Smooth muscle cell (in vitro differentiated cells): ENCODE results near the gene MYO7A. TPM values are rescaled to one million over a fixed set of nuclear protein-coding genes. Genes with fewer than 3 reads are reported as not detected.

Experiments used
- DNase-seq: peaks from one replicate; lab custom pipeline; 2025; ENCODE audit not compliant: unreplicated experiment; lab: John Stamatoyannopoulos, UW
- H2AFZ ChIP-seq: fragments of 200-600 bp; sonication (generic); 2 replicates; pipeline ENCODE4 v1.6.0; 2016; ENCODE audit warnings: antibody characterized with exemption, low read depth, mild to moderate bottlenecking
- H3F3A ChIP-seq: fragments of 200-600 bp; sonication (generic); 2 replicates; pipeline ENCODE4 v1.6.0; 2017; ENCODE audit warnings: antibody characterized with exemption, low read depth
- H3K27ac ChIP-seq: fragments of 200-600 bp; sonication (generic); 2 replicates; pipeline ENCODE4 v1.5.1; 2016; ENCODE audit warnings: low read depth, mild to moderate bottlenecking
- H3K27me3 ChIP-seq: fragments of 200-600 bp; sonication (generic); 2 replicates; pipeline ENCODE4 v1.6.1; 2016; ENCODE audit warnings: low read depth, mild to moderate bottlenecking
- H3K36me3 ChIP-seq: fragments of 200-600 bp; sonication (generic); 2 replicates; pipeline ENCODE4 v1.5.1; 2016; ENCODE audit warnings: low read depth
- H3K4me1 ChIP-seq: fragments of 200-600 bp; sonication (generic); 2 replicates; pipeline ENCODE4 v1.5.1; 2016; ENCODE audit warnings: low read depth
- H3K4me2 ChIP-seq: fragments of 200-600 bp; sonication (generic); 2 replicates; pipeline ENCODE4 v1.6.0; 2016; ENCODE audit warnings: mild to moderate bottlenecking
- H3K4me3 ChIP-seq: fragments of 200-600 bp; sonication (generic); 2 replicates; pipeline ENCODE4 v1.5.1; 2016; ENCODE audit warnings: mild to moderate bottlenecking
- H3K79me2 ChIP-seq: fragments of 200-600 bp; sonication (generic); 2 replicates; pipeline ENCODE4 v1.6.0; 2016; ENCODE audit warnings: low read depth, mild to moderate bottlenecking
- H3K9ac ChIP-seq: fragments of 200-600 bp; sonication (generic); 2 replicates; pipeline ENCODE4 v1.6.0; 2016; ENCODE audit warnings: low read depth
- H3K9me3 ChIP-seq: fragments of 200-600 bp; sonication (generic); replicated peaks from 2 replicates; pipeline ENCODE4 v1.5.1; 2016; ENCODE audit warnings: low read depth
- H4K20me1 ChIP-seq: fragments of 200-600 bp; sonication (generic); 2 replicates; pipeline ENCODE4 v1.6.0; 2016; ENCODE audit warnings: low read depth
- WGBS: methylation state at CpG from one replicate; pipeline ENCODE4 v1.1.7; 2016; ENCODE audit warnings: low lambda C conversion rate; 5-methylcytosine and 5-hydroxymethylcytosine counted together
- polyA plus RNA-seq: library from polyadenylated mRNA; unstranded; fragments of >200 nt; fragmentation: Nextera tagmentation; extraction: Ambion mirVana; gene quantifications from 2 replicates; pipeline ENCODE4 v1.2.1, GENCODE V29; 2016
- total RNA-seq: library from RNA; depleted of rRNA; stranded (reverse); fragments of >200 nt; gene quantifications from 2 replicates; pipeline ENCODE4 v1.2.3, GENCODE V29; 2014
- TF ChIP-seq, protein P1 (sequence below): fragments of 200-600 bp; sonication (generic); IDR thresholded peaks from 2 replicates; pipeline ENCODE4 v1.5.1; 2017; ENCODE audit warnings: borderline replicate concordance, mild to moderate bottlenecking, antibody characterized with exemption; ENCODE audit not compliant: insufficient read depth, poor library complexity, severe bottlenecking

MYO7A gene
- total and polyA plus RNA-seq, 2 experiments from 2014 or later = 0.08 to 0.18 TPM

DNA sequence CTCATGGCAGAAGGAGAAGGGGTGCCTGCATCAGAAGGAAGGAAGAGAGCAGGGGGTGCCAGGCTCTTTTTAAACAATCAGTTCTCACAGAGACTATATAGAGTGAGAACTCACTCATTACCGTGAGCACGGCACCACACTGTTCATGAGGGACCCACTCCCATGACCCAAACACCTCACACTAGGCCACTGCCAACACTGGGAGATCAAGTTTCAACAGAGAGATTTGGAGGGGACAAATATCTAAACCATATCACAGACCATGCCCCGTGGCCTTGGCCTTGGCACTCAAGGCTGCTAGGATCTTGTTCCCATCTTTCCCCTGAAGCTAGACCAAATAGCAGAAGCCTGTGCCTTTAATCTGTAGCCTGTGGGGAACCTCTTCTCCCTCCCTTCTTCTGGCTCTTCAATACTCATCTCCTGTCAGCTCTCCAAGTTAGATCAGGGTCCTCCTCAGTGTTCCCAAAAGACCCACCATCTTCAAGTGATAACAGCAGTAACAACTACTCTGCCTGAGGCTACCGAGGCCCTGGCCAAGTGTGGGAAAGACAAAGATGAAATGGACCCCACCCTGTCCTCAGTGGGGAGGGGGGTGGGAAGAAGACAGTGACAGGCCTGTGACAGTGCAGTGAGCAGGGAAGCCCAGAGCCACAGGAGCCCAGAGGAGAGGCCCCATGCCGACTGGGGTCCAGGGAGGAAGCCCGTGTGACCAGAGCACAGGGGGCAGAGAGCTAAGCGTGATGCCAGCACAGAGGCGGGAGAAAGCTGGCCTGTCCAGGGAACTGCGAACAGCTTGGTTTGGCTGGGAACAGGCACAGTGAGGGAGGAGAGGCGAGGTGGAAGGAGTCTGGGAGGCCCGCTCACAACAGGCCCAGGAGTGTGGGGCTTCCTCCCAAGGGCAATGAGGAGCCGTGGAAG, 72.6 kb downstream of the MYO7A start:
- no peak overlapping the region for H3K4me2 ChIP-seq
- H3F3A ChIP-seq = no peaks in the 10 kb centered on the region
- H3K36me3 ChIP-seq = no peaks in the 10 kb centered on the region
- no peak overlapping the region for H3K9ac ChIP-seq
- TF ChIP-seq, protein P1, sequence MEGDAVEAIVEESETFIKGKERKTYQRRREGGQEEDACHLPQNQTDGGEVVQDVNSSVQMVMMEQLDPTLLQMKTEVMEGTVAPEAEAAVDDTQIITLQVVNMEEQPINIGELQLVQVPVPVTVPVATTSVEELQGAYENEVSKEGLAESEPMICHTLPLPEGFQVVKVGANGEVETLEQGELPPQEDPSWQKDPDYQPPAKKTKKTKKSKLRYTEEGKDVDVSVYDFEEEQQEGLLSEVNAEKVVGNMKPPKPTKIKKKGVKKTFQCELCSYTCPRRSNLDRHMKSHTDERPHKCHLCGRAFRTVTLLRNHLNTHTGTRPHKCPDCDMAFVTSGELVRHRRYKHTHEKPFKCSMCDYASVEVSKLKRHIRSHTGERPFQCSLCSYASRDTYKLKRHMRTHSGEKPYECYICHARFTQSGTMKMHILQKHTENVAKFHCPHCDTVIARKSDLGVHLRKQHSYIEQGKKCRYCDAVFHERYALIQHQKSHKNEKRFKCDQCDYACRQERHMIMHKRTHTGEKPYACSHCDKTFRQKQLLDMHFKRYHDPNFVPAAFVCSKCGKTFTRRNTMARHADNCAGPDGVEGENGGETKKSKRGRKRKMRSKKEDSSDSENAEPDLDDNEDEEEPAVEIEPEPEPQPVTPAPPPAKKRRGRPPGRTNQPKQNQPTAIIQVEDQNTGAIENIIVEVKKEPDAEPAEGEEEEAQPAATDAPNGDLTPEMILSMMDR = no peak
- H4K20me1 ChIP-seq = no peaks in the 10 kb centered on the region
- H3K9me3 ChIP-seq = no peaks in the 10 kb centered on the region
- no peaks in the 10 kb centered on the region for H3K27me3 ChIP-seq
- H3K27ac ChIP-seq = no peak overlapping the region
- DNase-seq = no peak
- H3K4me1 ChIP-seq = no peaks in the 10 kb centered on the region
- WGBS = 88% methylated on average over 12 of the region's 12 CpGs
- H3K4me3 ChIP-seq = no peak overlapping the region
- H2AFZ ChIP-seq = no peak overlapping the region
- no peaks in the 10 kb centered on the region for H3K79me2 ChIP-seq

DNA sequence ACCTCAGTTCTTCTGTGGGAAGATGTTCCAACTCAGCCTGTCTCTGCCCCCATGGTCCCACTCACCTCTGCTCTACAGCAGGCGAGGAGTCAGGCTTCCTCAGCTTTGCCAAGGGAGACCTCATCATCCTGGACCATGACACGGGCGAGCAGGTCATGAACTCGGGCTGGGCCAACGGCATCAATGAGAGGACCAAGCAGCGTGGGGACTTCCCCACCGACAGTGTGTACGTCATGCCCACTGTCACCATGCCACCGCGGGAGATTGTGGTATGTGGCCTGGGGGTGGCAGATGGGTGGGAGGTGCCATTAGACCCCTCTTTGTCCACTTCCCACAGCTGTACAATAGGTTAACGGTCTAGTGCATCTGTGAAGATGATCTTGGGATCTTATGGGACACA, 73.3 kb downstream of the MYO7A start:
- Histone ChIP-seq H2AFZ (no peak overlapping the region), H3K4me3 (no peak overlapping the region), H3K27ac (no peak overlapping the region), H3K4me2 (no peak overlapping the region), H3K9me3 (no peaks in the 10 kb centered on the region), H3K36me3 (no peaks in the 10 kb centered on the region), H3K9ac (no peak overlapping the region), H3F3A (no peaks in the 10 kb centered on the region), H3K79me2 (no peaks in the 10 kb centered on the region), H3K4me1 (no peaks in the 10 kb centered on the region), H4K20me1 (no peaks in the 10 kb centered on the region), H3K27me3 (no peaks in the 10 kb centered on the region)
- 94% methylated on average over 11 of the region's 11 CpGs for WGBS
- TF ChIP-seq, protein P1 = no peak
- no peak for DNase-seq

DNA sequence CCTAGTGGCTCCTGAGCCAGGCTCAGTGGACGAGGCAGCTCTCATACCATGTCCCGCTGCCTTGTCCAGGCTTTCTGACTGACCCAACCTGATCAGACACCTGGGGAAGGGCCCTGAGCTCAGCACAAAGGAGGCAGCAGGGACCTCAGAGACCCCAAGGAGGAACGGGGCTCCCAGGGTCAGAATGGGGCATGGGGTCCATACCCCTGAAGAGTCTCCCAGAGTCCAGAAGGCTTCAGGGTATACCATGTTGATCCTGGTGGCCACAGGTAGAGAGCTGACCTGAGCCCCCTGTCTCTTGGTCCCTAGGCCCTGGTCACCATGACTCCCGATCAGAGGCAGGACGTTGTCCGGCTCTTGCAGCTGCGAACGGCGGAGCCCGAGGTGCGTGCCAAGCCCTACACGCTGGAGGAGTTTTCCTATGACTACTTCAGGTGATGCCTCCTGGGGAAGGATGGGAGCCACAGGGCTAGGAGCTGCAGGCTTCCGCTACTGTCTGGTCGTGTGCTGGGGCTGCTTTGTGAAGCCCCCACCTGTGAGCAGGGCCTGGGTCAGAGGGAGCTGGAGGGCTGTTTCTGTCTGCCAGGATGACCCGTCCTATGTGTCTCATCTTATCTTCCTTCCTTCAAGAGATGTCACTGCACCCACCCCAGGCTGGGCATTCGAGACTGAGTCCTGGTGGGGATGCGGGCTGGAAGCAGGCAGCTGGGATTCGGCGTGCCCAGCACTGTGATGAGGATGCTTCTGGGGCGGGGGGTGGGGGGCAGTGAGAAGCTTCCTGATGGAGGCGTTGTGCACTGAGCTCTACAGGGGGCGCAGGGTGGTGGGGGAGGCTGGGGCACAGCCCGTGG, 74.2 kb downstream of the MYO7A start:
- Histone ChIP-seq H3K4me1 (no peaks in the 10 kb centered on the region), H3K36me3 (no peaks in the 10 kb centered on the region), H2AFZ (no peak overlapping the region), H3K27me3 (no peaks in the 10 kb centered on the region), H3K9ac (no peak overlapping the region), H3K9me3 (no peaks in the 10 kb centered on the region), H3K4me2 (no peak overlapping the region), H3K4me3 (no peak overlapping the region), H3K79me2 (no peaks in the 10 kb centered on the region), H3K27ac (no peak overlapping the region), H4K20me1 (no peaks in the 10 kb centered on the region), H3F3A (no peaks in the 10 kb centered on the region)
- no peak for DNase-seq
- TF ChIP-seq, protein P1 = no peak
- 97% methylated on average over 19 of the region's 23 CpGs for WGBS
